Activated naive CD4-positive, alpha-beta T cell treated with anti-CD3 and anti-CD28 coated beads, Interleukin-2, amount 50 U/mL, for 24 hours (primary cell): ENCODE measurements around the gene HLA-DPA1.
"Not testable (repeated sequence)": the region's sequence is repeated elsewhere in the genome, so short reads cannot be mapped to it uniquely, and the experiment has no call there.

Experiments
- H3K27ac Mint-ChIP-seq: one replicate; pipeline ENCODE4 v1.8.0; 2021; ENCODE audit warnings: mild to moderate bottlenecking, mixed read lengths
- H3K27me3 Mint-ChIP-seq: one replicate; pipeline ENCODE4 v1.8.0; 2021; ENCODE audit warnings: mixed read lengths
- H3K36me3 Mint-ChIP-seq: one replicate; pipeline ENCODE4 v1.8.0; 2021; ENCODE audit warnings: mixed read lengths
- H3K4me1 Mint-ChIP-seq: one replicate; pipeline ENCODE4 v1.8.0; 2021; ENCODE audit warnings: mixed read lengths
- H3K4me3 Mint-ChIP-seq: one replicate; pipeline ENCODE4 v1.8.0; 2021; ENCODE audit warnings: mild to moderate bottlenecking, mixed read lengths
- H3K9me3 Mint-ChIP-seq: one replicate; pipeline ENCODE4 v1.8.0; 2021; ENCODE audit warnings: mixed read lengths

The HLA-DPA1 gene

DNA sequence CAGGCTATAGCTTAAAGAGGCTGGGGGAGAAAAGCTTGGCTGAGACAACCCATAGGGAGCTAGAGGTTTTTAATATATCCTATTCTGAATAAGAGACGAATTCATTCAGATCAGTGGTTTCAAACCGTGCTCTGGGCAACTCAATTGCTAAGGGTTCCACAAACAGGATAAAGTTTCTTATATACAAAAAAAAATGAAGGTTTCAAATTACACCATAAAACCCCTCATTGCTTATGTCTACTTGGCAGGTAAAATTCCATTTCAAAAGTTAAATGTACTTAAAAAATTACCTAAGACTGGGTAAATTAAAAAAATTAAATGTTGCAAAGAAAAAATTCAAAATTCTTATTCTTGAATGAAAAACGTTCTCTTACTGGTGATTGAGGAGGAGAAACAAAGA lies 5.0 kb upstream of the HLA-DPA1 start:
- Mint-ChIP-seq H3K4me1 (peaks cover 43% of the 10 kb centered on the region), H3K9me3 (no peaks in the 10 kb centered on the region), H3K27me3 (peaks cover 3% of the 10 kb centered on the region), H3K27ac (no peak overlapping the region), H3K4me3 (no peak overlapping the region), H3K36me3 (no peaks in the 10 kb centered on the region)

DNA sequence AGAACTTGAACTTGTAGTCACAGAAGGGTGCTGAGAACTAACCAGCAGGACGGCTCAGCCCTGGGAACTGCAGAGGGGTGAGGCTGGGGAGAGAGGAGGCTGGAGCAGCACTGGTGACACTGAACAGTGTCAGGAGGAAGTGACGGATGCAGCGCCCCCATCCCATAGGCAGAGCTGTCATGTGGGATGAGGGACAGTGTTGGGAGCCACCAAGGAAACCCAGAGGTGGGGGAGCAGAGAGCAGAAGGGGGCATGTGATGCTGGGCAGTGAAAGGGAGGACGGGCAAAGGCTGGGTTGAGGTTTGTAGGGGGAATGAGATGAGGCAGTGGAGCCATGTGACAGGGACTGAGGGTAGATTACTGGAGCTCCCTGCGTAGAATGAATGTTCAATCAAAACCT lies 4.5 kb upstream of the HLA-DPA1 start:
- H3K9me3 Mint-ChIP-seq: no peaks in the 10 kb centered on the region
- H3K4me1 Mint-ChIP-seq: peaks cover 46% of the 10 kb centered on the region
- no peaks in the 10 kb centered on the region for H3K36me3 Mint-ChIP-seq
- H3K27me3 Mint-ChIP-seq: peaks cover 3% of the 10 kb centered on the region
- no peak overlapping the region for H3K4me3 Mint-ChIP-seq
- no peak overlapping the region for H3K27ac Mint-ChIP-seq

DNA sequence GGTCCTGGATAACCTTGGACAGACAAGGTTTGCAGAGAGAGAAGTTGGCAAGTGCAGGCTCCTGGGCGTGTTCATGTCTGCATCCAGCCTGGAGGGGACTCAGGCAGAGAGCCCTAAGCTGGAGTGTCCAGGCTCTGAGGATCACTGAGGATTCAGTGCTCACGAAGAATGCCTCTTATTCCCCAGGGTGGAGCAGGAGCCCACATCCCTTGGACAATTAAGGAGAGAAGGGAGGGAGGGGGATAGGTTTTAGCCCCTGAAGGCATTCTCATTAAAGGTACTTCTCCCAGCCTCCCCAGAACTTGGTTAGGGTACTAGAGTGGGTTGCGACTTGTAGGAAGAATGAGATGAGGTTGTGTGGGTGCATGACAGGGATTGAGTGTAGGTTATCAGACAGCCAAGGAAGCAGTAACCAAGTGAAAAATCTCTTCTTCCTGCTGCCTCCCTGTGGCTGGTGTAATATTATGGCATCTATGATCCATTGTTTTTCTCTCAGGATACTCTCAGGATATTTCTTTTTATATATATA lies 3.0 kb upstream of the HLA-DPA1 start:
- Mint-ChIP-seq H3K9me3 (no peaks in the 10 kb centered on the region), H3K4me1 (peaks cover 45% of the 10 kb centered on the region), H3K27ac (no peak overlapping the region), H3K36me3 (no peaks in the 10 kb centered on the region), H3K27me3 (peaks cover 3% of the 10 kb centered on the region), H3K4me3 (peak overlapping the region; percentile 76)

DNA sequence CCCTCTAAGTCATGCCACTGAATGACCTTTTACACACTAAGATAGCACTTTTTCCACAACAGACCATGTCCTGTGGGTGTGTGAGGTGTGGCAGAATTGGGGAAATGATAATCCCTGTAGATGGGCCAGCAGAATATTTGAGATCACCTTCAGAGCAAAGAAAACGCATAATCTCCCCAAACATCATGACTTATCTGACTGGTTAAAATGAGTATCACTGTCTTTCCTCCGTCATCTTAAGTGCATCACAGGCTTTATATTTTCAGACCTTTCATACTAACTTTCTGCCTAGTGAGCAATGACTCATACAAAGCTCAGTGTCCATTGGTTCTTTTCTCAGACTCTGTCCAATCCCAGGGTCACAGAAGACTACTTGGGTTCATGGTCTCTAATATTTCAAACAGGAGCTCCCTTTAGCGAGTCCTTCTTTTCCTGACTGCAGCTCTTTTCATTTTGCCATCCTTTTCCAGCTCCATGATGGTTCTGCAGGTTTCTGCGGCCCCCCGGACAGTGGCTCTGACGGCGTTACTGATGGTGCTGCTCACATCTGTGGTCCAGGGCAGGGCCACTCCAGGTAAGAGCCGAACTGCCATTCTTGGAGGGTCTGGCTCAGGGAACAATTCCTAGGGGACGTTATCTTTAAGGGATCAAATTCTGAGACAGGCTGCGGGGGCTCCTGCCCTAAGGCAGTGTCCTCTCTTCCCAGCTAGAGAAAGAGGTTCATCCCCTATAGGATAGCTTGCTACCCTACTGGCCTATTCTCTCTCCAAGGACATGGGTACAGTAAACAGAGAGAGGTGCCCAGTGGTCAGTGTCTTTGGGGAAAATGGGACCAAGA lies 2.3 kb upstream of the HLA-DPA1 start, which contains the start of gene HLA-DPB1:
Gene HLA-DPB1, plus strand, starts transcription at position 423 of the 838 bp plus-strand sequence. Its CDS starts 52 bp downstream, at position 475.
- Mint-ChIP-seq H3K4me3 (peak within 1 kb of the TSS; percentile 76), H3K27ac (no peak within 1 kb of the TSS), H3K9me3 (no peaks in the 10 kb centered on the region), H3K4me1 (peaks cover 39% of the 10 kb centered on the region), H3K27me3 (no peaks in the 10 kb centered on the region), H3K36me3 (no peaks in the 10 kb centered on the region)

DNA sequence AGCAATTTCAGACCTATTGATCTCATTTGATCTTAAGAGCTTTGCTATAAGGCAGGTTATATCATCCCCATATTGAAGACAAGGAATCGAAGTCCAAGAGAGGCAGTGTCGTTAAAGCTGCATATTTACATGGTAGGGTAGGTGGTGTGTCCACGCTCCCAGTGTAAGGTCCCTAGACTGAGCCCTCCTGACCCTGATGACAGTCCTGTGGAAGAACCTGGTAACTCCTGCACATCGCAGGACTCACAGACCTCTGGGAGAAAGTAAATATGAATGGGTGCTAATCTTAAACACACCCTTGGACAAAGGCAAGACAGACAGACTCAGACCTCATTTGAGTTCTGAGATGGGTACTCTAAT lies 1.7 kb upstream of the HLA-DPA1 start:
- H3K36me3 Mint-ChIP-seq: no peaks in the 10 kb centered on the region
- H3K27me3 Mint-ChIP-seq: no peaks in the 10 kb centered on the region
- H3K4me1 Mint-ChIP-seq: peaks cover 39% of the 10 kb centered on the region
- H3K27ac Mint-ChIP-seq: no peak overlapping the region
- H3K9me3 Mint-ChIP-seq: no peaks in the 10 kb centered on the region
- no peak overlapping the region for H3K4me3 Mint-ChIP-seq

DNA sequence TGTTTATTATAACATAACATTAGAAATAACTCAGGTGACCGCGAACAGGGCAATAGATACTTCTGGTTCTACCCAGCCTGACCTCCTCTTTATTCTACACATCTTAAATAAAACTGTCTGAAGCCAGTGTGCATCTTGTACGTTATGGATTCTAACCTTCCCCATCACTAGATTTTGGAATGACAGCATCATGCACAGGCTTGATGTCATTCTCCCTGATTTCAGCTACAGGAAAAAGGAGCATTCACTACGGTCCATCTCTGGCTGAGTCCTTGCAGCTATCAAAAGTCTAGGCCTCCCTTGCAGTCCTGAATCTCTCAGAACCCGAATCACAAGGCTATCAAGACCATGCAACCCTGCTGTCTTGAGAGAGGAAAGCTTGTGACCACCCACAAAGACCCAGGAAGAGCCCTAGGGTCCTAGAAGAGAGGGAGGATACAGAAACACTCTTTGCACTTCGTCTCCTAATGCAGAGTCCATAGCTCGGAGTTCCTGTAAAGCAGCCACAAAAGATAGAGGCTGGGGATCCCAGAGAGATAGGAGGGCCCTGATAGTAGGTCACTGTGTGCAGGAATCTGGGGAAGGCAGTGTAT lies 845 bp downstream of the HLA-DPA1 start:
- Mint-ChIP-seq H3K4me1 (peaks cover 34% of the 10 kb centered on the region), H3K27ac (no peak overlapping the region), H3K27me3 (no peaks in the 10 kb centered on the region), H3K4me3 (no peak overlapping the region), H3K9me3 (no peaks in the 10 kb centered on the region), H3K36me3 (peaks cover 3% of the 10 kb centered on the region)

DNA sequence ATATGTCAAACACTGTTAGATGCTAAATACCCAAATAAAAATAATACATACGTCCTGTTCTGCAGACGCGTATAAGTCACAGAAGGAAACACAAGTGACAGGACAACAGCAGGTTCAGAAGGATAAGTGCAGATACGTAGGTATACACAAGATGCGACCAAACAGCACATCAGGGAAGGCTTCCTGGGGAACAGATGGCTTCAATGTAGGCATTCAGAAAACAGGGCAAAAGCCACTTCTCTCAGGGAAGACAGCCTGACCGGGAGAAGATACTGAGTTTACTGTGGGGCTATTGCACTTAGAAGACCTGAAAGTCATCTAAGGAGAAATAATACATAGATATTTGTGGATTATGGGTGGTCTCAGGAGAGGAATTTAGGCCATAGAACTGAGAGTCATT lies 1.9 kb downstream of the HLA-DPA1 start:
- Mint-ChIP-seq H3K27me3 (no peaks in the 10 kb centered on the region), H3K4me1 (peaks cover 28% of the 10 kb centered on the region), H3K27ac (no peak overlapping the region), H3K36me3 (peaks cover 7% of the 10 kb centered on the region), H3K9me3 (no peaks in the 10 kb centered on the region), H3K4me3 (no peak overlapping the region)

DNA sequence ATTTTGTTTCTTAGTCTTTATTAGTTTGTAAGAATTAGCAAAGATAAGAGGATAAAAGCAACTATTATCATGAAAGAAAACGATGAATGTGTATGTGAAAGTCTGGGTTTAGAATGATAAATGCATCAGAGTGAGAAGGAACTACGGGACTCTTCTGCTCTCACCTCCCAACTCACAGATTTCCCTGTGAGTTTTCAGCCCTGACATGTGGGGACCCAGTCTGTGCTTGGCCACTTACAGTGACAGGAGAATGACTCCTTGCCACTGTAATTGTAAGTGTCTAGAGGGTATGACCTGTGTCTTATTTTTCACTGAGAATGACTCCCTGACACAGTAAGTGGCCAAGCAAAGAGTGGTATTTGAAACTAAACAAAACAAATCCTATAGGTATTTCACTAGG lies 2.5 kb downstream of the HLA-DPA1 start:
- peaks cover 7% of the 10 kb centered on the region for H3K36me3 Mint-ChIP-seq
- H3K27ac Mint-ChIP-seq: no peak overlapping the region
- H3K9me3 Mint-ChIP-seq: no peaks in the 10 kb centered on the region
- H3K4me1 Mint-ChIP-seq: peaks cover 21% of the 10 kb centered on the region
- H3K4me3 Mint-ChIP-seq: no peak overlapping the region
- no peaks in the 10 kb centered on the region for H3K27me3 Mint-ChIP-seq

DNA sequence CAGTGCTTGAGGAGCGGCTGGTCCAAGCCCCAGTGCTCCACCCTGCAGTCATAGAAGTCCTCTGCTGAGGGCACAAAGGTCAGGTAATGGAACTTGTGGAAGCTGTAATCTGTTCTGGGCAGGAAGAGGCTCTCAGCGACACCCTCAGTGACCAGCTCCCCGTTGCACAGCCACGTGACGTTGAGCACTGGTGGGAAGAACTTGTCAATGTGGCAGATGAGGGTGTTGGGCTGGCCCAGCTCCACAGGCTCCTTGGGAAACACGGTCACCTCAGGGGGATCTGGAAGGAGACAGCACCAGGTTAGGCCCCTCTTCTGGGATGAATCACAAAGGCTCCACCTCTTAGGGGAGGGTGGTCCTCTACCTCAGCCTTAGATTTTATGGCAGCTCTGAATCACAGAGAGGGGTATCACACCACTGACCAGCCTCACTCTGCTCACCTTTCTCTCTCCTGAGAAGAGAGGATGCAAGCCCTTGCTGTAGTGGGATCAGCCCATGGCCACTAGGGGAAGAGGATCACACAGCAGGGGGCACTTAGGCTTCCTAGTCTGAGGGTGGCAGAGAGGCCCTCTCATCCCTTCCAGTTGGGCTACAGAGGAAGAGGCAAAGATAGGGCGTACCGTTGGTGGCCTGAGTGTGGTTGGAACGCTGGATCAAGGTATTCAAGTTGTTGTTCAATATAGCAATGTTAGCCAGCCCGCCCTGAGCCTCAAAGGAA lies 4.3 kb downstream of the HLA-DPA1 start:
- Mint-ChIP-seq H3K4me3 (no peak overlapping the region), H3K4me1 (peaks cover 12% of the 10 kb centered on the region), H3K9me3 (no peaks in the 10 kb centered on the region), H3K27ac (no peak overlapping the region), H3K36me3 (peaks cover 7% of the 10 kb centered on the region), H3K27me3 (no peaks in the 10 kb centered on the region)

DNA sequence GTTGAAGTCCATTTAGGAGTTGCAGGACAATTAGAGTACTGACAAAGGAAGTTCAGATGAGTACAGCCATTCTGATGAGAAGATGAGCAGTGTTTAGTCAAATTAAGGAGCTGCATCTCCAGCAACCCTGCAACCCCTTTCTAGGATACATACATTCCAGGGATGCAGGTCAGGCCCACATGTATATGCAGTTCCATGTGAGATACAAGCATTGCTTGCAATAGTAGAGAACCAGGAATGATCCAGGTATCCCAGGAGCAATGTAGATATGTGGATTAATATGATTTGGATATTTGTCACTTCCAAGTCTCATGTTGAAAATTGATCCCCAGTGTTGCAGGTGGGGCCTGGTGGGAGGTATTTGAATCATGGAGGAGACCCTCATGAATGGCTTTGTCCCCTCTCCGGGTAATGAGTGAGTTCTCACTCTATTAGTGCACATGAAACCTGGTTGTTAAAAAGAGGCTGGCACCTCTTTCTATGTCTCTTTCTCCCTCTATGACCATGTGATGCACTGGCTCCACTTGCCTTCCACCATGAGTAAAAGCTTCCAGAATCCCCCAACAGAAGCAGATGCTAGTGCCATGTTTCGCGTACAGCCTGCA lies 6.4 kb downstream of the HLA-DPA1 start:
- H3K4me3 Mint-ChIP-seq: no peak overlapping the region
- H3K36me3 Mint-ChIP-seq: peaks cover 7% of the 10 kb centered on the region
- peaks cover 1% of the 10 kb centered on the region for H3K27me3 Mint-ChIP-seq
- H3K9me3 Mint-ChIP-seq: no peaks in the 10 kb centered on the region
- peaks cover 4% of the 10 kb centered on the region for H3K4me1 Mint-ChIP-seq
- no peak overlapping the region for H3K27ac Mint-ChIP-seq

DNA sequence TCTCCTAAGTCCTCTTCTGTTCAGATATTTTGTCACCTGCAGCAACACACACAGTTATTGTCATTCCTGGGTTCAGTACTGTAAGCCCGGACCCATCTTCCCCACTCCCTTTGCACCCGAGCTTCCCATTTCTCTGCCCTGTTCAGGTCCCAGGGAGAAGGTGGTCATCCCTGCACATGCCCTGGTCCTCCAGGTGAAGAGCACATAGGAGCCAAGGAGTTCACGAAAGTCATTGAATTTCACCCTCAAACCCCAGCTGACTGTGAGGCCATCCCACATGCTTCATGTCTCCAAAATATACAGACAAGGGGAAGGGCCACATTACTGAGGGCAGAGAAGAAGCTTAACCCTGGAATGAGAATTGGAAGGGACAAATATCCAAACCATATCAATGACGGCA lies 8.1 kb downstream of the HLA-DPA1 start:
- Mint-ChIP-seq H3K36me3 (peaks cover 7% of the 10 kb centered on the region), H3K27ac (no peak overlapping the region), H3K27me3 (peaks cover 1% of the 10 kb centered on the region), H3K9me3 (no peaks in the 10 kb centered on the region), H3K4me3 (no peak overlapping the region), H3K4me1 (no peaks in the 10 kb centered on the region)

DNA sequence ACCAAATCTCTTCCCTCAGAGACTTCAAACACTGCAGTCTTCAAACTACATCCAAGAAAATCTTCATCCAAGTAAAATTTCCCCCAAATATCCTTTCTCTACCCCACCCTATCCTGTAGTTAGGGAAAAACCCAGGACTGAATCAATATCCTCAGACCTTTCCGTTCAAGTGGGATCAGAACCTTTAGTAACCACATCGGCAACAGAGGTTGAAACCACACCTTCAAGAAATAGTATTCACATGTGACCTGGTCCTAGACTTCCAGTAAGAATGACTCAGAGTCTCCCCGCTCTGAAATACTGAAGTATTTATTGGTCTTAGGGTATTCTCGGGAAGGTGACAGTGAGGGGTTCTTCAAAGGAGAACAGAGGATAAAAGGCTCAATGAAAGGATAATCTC lies 8.7 kb downstream of the HLA-DPA1 start:
- H3K36me3 Mint-ChIP-seq: peaks cover 7% of the 10 kb centered on the region
- H3K9me3 Mint-ChIP-seq: no peaks in the 10 kb centered on the region
- H3K4me1 Mint-ChIP-seq: no peaks in the 10 kb centered on the region
- no peak overlapping the region for H3K4me3 Mint-ChIP-seq
- H3K27me3 Mint-ChIP-seq: peaks cover 1% of the 10 kb centered on the region
- no peak overlapping the region for H3K27ac Mint-ChIP-seq

DNA sequence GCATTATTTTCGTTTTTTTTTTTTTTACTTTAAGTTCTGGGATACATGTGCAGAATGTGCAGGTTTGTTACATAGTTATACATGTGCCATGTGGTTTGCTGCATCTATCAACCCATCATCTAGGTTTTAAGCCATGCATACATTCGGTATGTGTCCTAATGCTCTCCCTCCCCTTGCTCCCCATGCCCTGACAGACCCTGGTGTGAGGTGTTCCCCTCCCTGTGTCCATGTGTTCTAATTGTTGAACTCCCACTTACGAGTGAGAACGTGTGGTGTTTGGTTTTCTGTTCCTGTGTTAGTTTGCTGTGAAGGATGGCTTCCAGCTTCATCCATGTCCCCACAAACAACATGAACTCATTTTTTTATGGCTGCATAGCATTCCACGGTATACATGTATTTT lies 10.0 kb downstream of the HLA-DPA1 start:
- H3K27ac Mint-ChIP-seq, H3K4me3 Mint-ChIP-seq, H3K36me3 Mint-ChIP-seq, H3K9me3 Mint-ChIP-seq, H3K27me3 Mint-ChIP-seq, H3K4me1 Mint-ChIP-seq: not testable (repeated sequence)

DNA sequence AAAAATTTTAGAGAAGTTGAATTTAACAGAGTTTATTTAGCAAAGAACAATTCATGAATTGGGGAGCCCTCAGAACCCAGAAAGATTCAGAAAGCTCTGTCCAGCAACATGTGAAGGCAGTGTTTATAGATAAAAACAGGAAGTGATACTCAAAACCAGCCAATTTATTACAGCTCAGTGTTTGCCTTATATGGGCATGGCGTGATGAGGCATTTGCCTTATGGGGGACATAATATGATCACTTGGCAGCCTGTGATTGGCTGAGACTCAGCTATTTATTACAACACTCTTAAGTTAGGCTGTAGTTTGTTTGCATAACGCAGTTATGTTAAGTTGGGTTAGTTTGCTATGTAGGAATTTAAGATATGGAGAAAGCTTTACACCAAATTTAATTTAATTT lies 11.5 kb downstream of the HLA-DPA1 start:
- Mint-ChIP-seq H3K4me3 (no peak overlapping the region), H3K27ac (no peak overlapping the region), H3K36me3 (no peaks in the 10 kb centered on the region), H3K4me1 (no peaks in the 10 kb centered on the region), H3K27me3 (peaks cover 1% of the 10 kb centered on the region), H3K9me3 (no peaks in the 10 kb centered on the region)

DNA sequence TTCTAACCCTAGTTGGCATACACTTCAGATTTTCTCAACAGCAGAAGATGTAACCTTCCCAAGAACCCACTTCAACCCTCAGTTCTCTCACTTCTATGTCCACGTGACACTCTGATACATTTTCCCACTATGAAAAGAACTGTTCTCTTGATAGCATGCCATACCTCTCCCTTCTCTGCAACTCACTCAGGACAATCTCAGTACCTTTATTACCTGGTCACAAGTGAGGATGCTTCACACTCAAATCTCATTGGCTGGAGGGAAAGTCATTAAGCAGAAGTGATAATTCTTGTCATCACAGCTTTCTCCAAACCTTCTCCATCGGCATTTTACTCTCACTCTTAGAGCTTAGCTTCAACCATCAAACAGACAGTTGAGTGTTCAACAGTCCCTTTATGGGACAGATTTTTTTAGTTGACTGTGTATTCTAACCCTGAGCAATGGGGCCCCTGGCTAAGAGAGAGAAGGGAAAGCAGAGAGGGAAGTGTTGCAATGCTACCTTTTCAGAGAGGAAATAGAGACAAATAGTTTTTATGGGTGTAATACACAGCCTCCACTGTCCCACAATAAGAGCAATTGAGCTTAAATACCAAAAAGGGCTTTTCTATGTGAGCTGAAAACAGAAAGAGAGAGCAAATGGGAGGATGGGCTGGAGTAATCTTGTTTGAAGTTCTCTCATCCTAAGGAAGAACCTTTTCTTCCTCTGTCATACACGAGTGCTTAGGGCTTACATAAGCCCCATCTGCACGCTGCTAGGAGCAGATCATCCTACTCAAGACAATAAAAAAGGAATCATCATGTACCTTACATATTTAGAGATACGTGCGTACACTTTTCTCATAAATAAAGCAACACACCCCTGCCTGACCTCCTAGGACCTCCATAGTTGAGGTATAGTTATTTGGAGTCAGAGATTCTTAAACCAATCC lies 16.0 kb downstream of the HLA-DPA1 start:
- Mint-ChIP-seq H3K36me3 (no peaks in the 10 kb centered on the region), H3K4me1 (no peaks in the 10 kb centered on the region), H3K9me3 (no peaks in the 10 kb centered on the region), H3K27ac (no peak overlapping the region), H3K27me3 (no peaks in the 10 kb centered on the region), H3K4me3 (no peak overlapping the region)
